HepG2 (cell line): ENCODE results near the gene CLIP2. TPM values are rescaled to one million over a fixed set of nuclear protein-coding genes. Genes with fewer than 3 reads are reported as not detected.

ENCODE experiments used
- ATAC-seq: fragments of 200-7000 bp; cut with Tn5 transposase; 3 replicates; pipeline ENCODE4 v1.9.1; 2020; ENCODE audit warnings: mild to moderate bottlenecking, moderate library complexity
- BruUV-seq: library from RNA; stranded (reverse); fragments of 400-500 nt; replicated peaks from 2 replicates; lab custom pipeline; 2021; lab: Mats Ljungman, UMichigan
- CTCF ChIA-PET: fragments of 300-600 bp; formaldehyde crosslinking; extraction: SDS; loops from one replicate; lab custom pipeline; 2021; ENCODE audit warnings: low total read pairs, inconsistent platforms, low intra/inter-chr PET ratio; lab: Yijun Ruan, JAX
- POLR2A ChIA-PET: fragments of 350-600 bp; sonication (Branson Sonifier 250); formaldehyde crosslinking; loops from one replicate; lab custom pipeline; 2020; ENCODE audit warnings: antibody characterized with exemption, inconsistent platforms; lab: Yijun Ruan, JAX
- DNase-seq: peaks from one replicate; pipeline ENCODE4 v3.0.0-alpha.2; 2015; ENCODE audit warnings: low spot score
- FAIRE-seq: peaks from 3 replicates; lab custom pipeline; 2011; peaks lifted over from hg19 to GRCh38; lab: Jason Lieb, UNC
- H2AFZ ChIP-seq: one replicate; pipeline ENCODE4 v1.6.1; 2011; ENCODE audit warnings: low read length, inconsistent platforms
- H3K27ac ChIP-seq: fragments of 300-600 bp; 3 replicates; pipeline ENCODE4 v1.8.0; 2011; ENCODE audit warnings: mixed run types, mild to moderate bottlenecking, mixed read lengths, low read length, inconsistent platforms; ENCODE audit not compliant: insufficient read depth; ENCODE audit errors: extremely low read length
- H3K27me3 ChIP-seq, 2 experiments: fragments of 200-600 bp in 1 of 2; 2 replicates in 1 of 2; 3 replicates in 1 of 2; pipeline versions ENCODE4 v1.6.0 to v1.8.0; 2011; ENCODE audit warnings: low read length in 2 of 2, mild to moderate bottlenecking in 2 of 2, moderate library complexity in 2 of 2, inconsistent platforms in 1 of 2; ENCODE audit not compliant: insufficient read depth in 2 of 2, control insufficient read depth in 1 of 2
- H3K36me3 ChIP-seq, 2 experiments: fragments of 200-600 bp in 1 of 2; replicated peaks in 1 of 2; 2 replicates in 1 of 2; 3 replicates in 1 of 2; pipeline versions ENCODE4 v1.5.1 to v1.8.0; 2011; ENCODE audit warnings: low read length in 2 of 2, inconsistent platforms in 1 of 2; ENCODE audit not compliant: insufficient read depth in 2 of 2, control insufficient read depth in 1 of 2
- H3K4me1 ChIP-seq: 2 replicates; pipeline ENCODE4 v1.5.1; 2012; ENCODE audit warnings: low read length, inconsistent platforms; ENCODE audit not compliant: insufficient read depth
- H3K4me2 ChIP-seq: 2 replicates; pipeline ENCODE4 v1.6.0; 2011; ENCODE audit warnings: low read depth, low read length, inconsistent platforms
- H3K4me3 ChIP-seq, 3 experiments: fragments of 200-600 bp in 1 of 3; sonication (generic), shearing (Covaris generic) in 1 of 3; replicated peaks in 1 of 3; 2 replicates each; pipeline ENCODE4 v1.5.1; 2011 to 2016; ENCODE audit warnings: low read length in 3 of 3, inconsistent platforms in 2 of 3, low read depth in 2 of 3, mild to moderate bottlenecking in 2 of 3, control low read depth in 1 of 3, mixed read lengths in 1 of 3; ENCODE audit not compliant: insufficient read depth in 1 of 3
- H3K79me2 ChIP-seq: one replicate; pipeline ENCODE4 v1.6.1; 2011; ENCODE audit warnings: low read length, inconsistent platforms; ENCODE audit not compliant: insufficient read depth
- H3K9ac ChIP-seq: 2 replicates; pipeline ENCODE4 v1.6.0; 2011; ENCODE audit warnings: mild to moderate bottlenecking, low read depth, low read length, inconsistent platforms; ENCODE audit not compliant: insufficient read depth
- H3K9me3 ChIP-seq: 2 replicates; pipeline ENCODE4 v1.5.1; 2012; ENCODE audit warnings: mild to moderate bottlenecking, low read length
- H4K20me1 ChIP-seq: 2 replicates; pipeline ENCODE4 v1.6.0; 2011; ENCODE audit warnings: inconsistent platforms, mild to moderate bottlenecking, low read length, moderate library complexity; ENCODE audit not compliant: insufficient read depth
- HIVEP1 ChIP-seq: sonication (generic); formaldehyde crosslinking; IDR thresholded peaks from 2 replicates; pipeline ENCODE4 v1.4.0; 2020; ENCODE audit warnings: mild to moderate bottlenecking, missing genetic modification reagents
- IKZF4 ChIP-seq: sonication (generic); formaldehyde crosslinking; IDR thresholded peaks from 2 replicates; pipeline ENCODE4 v1.5.1; 2020; ENCODE audit warnings: borderline replicate concordance, mild to moderate bottlenecking, low read depth, missing genetic modification reagents; ENCODE audit errors: not compliant biosample characterization
- SMAD9 ChIP-seq: sonication (generic); formaldehyde crosslinking; IDR thresholded peaks from 2 replicates; pipeline ENCODE4 v1.5.1; 2020; ENCODE audit warnings: mild to moderate bottlenecking, missing genetic modification reagents
- SP4 ChIP-seq: sonication (generic); formaldehyde crosslinking; IDR thresholded peaks from 2 replicates; pipeline ENCODE4 v1.8.1; 2023; ENCODE audit warnings: mild to moderate bottlenecking, missing genetic modification reagents
- TOE1 ChIP-seq: sonication (generic); formaldehyde crosslinking; IDR thresholded peaks from 2 replicates; pipeline ENCODE4 v1.4.0; 2020; ENCODE audit warnings: mild to moderate bottlenecking, missing genetic modification reagents
- ZNF3 ChIP-seq: IDR thresholded peaks from 2 replicates; pipeline ENCODE4 v1.7.0; 2017; ENCODE audit warnings: inconsistent platforms
- ZNF563 ChIP-seq: sonication (generic); formaldehyde crosslinking; IDR thresholded peaks from 2 replicates; pipeline ENCODE4 v1.8.0; 2022; ENCODE audit warnings: mild to moderate bottlenecking, moderate library complexity, missing genetic modification reagents
- ZNF572 ChIP-seq: sonication (generic); formaldehyde crosslinking; IDR thresholded peaks from 2 replicates; pipeline ENCODE4 v1.5.1; 2020; ENCODE audit warnings: mild to moderate bottlenecking, missing genetic modification reagents
- ZNF605 ChIP-seq: sonication (generic); formaldehyde crosslinking; IDR thresholded peaks from 2 replicates; pipeline ENCODE4 v1.8.0; 2022; ENCODE audit warnings: mild to moderate bottlenecking, missing genetic modification reagents
- ZSCAN12 ChIP-seq: sonication (generic); formaldehyde crosslinking; IDR thresholded peaks from 2 replicates; pipeline ENCODE4 v1.9.0; 2021; ENCODE audit warnings: mild to moderate bottlenecking, missing genetic modification reagents
- WGBS: methylation state at CpG from one replicate; pipeline ENCODE4 v1.1.6; 2017; ENCODE audit warnings: low lambda C conversion rate; 5-methylcytosine and 5-hydroxymethylcytosine counted together
- in situ Hi-C: cut with HindIII; loops from 2 replicates; pipeline ENCODE4 v1.10.0; 2017; ENCODE audit warnings: low pct_unique_long_range_greater_than_20kb; ENCODE audit not compliant: extremely low pct_ligation_motif_present
- intact Hi-C: fragments of 100-400 bp; cut with micrococcal nuclease; formaldehyde crosslinking; loops from one replicate; pipeline ENCODE4 v1.10.0; 2022; ENCODE audit not compliant: unreplicated experiment
- polyA plus RNA-seq, 8 experiments: library from polyadenylated mRNA; depleted of rRNA in 3 of 8; stranded (reverse) in 7 of 8; unstranded in 1 of 8; fragments of >200 nt; fragmentation: Illumina TruSeq in 4 of 8; extraction: Trizol in 4 of 8; gene quantifications; 2 replicates each; pipeline versions ENCODE4 v1.2.1 to v1.2.3, GENCODE V29; 2011 to 2016; ENCODE audit warnings: low read depth in 4 of 8, missing spikeins in 1 of 8, mixed read lengths in 1 of 8; ENCODE audit not compliant: insufficient read depth in 1 of 8
- total RNA-seq, 5 experiments: library from RNA; depleted of rRNA; stranded (reverse); fragments of >200 nt; fragmentation: Illumina TruSeq; extraction: Trizol; gene quantifications; 2 replicates each; pipeline ENCODE4 v1.2.3, GENCODE V29; 2016; ENCODE audit warnings: low read depth in 1 of 5
- TF ChIP-seq, protein P1 (sequence below): sonication (generic); formaldehyde crosslinking; IDR thresholded peaks from 2 replicates; pipeline ENCODE4 v1.4.0; 2020; ENCODE audit warnings: mild to moderate bottlenecking, missing genetic modification reagents
- TF ChIP-seq, protein P2 (sequence below): sonication (generic); formaldehyde crosslinking; IDR thresholded peaks from 2 replicates; pipeline ENCODE4 v1.4.0; 2020; ENCODE audit warnings: missing genetic modification reagents
- TF ChIP-seq, protein P3 (sequence below): sonication (generic); formaldehyde crosslinking; IDR thresholded peaks from 2 replicates; pipeline ENCODE4 v1.5.0; 2020; ENCODE audit warnings: mild to moderate bottlenecking, missing genetic modification reagents
- TF ChIP-seq, protein P4 (sequence below): sonication (generic); formaldehyde crosslinking; IDR thresholded peaks from 2 replicates; pipeline ENCODE4 v1.4.0; 2020; ENCODE audit warnings: missing genetic modification reagents, borderline replicate concordance

CLIP2 gene
- total and polyA plus RNA-seq, 2 of the 13 experiments (the other 11 are each of a cell fraction or from before 2014, with no cell fraction given): 6.5 to 17.4 TPM

DNA sequence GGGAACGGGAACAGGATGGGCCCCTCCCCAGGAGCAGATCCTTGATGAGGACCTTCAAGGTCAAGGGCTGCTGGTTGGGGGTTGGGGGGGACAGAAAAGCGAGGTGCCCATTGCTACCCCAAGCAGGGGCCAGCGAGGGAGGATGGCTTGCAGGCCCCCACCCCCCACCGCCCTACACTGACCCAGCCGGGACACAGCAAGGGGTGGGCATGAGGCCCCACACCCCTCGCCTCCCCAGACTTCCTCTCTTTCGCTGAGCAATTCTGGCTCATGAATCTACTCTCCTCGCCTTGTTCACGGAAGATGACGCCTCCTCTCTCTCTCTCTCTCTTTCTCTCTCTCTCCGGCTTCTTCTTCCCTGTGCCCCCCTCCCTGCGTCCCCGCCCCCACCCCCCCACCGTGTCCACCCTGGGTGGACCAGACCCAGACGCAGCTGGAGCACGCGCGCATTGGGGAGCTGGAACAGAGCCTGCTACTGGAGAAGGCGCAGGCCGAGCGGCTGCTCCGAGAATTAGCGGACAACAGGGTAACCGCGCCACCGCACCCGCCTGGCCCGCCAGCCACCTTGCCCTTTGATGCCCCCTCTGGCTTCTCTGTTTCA, 83.4 kb downstream of the CLIP2 start:
- no peak for ATAC-seq
- DNase-seq: no peak
- in situ Hi-C loops: no loop called here
- Histone ChIP-seq H2AFZ (no peak overlapping the region), H3K9ac (no peak overlapping the region), H4K20me1 (no peaks in the 10 kb centered on the region), H3K9me3 (no peaks in the 10 kb centered on the region), H3K4me1 (no peaks in the 10 kb centered on the region), H3K36me3 (peaks cover 4 to 17% of the 10 kb centered on the region in 2 experiments; a peak in 3 of 5 replicates), H3K4me2 (no peak overlapping the region), H3K79me2 (no peaks in the 10 kb centered on the region), H3K27ac (no peak overlapping the region), H3K27me3 (no peaks in the 10 kb centered on the region), H3K4me3 (no peak overlapping the region)
- POLR2A ChIA-PET: no interaction called here
- TF ChIP-seq, protein P1, sequence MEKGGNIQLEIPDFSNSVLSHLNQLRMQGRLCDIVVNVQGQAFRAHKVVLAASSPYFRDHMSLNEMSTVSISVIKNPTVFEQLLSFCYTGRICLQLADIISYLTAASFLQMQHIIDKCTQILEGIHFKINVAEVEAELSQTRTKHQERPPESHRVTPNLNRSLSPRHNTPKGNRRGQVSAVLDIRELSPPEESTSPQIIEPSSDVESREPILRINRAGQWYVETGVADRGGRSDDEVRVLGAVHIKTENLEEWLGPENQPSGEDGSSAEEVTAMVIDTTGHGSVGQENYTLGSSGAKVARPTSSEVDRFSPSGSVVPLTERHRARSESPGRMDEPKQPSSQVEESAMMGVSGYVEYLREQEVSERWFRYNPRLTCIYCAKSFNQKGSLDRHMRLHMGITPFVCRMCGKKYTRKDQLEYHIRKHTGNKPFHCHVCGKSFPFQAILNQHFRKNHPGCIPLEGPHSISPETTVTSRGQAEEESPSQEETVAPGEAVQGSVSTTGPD (CRISPR knock-in tag): no peak
- no peak for TF ChIP-seq HIVEP1
- no peak for TF ChIP-seq ZNF605
- no peak for TF ChIP-seq ZSCAN12
- TF ChIP-seq TOE1 (CRISPR knock-in tag): no peak
- TF ChIP-seq, protein P2, sequence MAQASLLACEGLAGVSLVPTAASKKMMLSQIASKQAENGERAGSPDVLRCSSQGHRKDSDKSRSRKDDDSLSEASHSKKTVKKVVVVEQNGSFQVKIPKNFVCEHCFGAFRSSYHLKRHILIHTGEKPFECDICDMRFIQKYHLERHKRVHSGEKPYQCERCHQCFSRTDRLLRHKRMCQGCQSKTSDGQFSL (CRISPR knock-in tag): no peak
- TF ChIP-seq, protein P3, sequence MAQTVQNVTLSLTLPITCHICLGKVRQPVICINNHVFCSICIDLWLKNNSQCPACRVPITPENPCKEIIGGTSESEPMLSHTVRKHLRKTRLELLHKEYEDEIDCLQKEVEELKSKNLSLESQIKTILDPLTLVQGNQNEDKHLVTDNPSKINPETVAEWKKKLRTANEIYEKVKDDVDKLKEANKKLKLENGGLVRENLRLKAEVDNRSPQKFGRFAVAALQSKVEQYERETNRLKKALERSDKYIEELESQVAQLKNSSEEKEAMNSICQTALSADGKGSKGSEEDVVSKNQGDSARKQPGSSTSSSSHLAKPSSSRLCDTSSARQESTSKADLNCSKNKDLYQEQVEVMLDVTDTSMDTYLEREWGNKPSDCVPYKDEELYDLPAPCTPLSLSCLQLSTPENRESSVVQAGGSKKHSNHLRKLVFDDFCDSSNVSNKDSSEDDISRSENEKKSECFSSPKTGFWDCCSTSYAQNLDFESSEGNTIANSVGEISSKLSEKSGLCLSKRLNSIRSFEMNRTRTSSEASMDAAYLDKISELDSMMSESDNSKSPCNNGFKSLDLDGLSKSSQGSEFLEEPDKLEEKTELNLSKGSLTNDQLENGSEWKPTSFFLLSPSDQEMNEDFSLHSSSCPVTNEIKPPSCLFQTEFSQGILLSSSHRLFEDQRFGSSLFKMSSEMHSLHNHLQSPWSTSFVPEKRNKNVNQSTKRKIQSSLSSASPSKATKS: no peak
- TF ChIP-seq SMAD9 (CRISPR knock-in tag): no peak
- TF ChIP-seq ZNF563 (CRISPR knock-in tag): no peak
- no peak for TF ChIP-seq ZNF3
- TF ChIP-seq, protein P4, sequence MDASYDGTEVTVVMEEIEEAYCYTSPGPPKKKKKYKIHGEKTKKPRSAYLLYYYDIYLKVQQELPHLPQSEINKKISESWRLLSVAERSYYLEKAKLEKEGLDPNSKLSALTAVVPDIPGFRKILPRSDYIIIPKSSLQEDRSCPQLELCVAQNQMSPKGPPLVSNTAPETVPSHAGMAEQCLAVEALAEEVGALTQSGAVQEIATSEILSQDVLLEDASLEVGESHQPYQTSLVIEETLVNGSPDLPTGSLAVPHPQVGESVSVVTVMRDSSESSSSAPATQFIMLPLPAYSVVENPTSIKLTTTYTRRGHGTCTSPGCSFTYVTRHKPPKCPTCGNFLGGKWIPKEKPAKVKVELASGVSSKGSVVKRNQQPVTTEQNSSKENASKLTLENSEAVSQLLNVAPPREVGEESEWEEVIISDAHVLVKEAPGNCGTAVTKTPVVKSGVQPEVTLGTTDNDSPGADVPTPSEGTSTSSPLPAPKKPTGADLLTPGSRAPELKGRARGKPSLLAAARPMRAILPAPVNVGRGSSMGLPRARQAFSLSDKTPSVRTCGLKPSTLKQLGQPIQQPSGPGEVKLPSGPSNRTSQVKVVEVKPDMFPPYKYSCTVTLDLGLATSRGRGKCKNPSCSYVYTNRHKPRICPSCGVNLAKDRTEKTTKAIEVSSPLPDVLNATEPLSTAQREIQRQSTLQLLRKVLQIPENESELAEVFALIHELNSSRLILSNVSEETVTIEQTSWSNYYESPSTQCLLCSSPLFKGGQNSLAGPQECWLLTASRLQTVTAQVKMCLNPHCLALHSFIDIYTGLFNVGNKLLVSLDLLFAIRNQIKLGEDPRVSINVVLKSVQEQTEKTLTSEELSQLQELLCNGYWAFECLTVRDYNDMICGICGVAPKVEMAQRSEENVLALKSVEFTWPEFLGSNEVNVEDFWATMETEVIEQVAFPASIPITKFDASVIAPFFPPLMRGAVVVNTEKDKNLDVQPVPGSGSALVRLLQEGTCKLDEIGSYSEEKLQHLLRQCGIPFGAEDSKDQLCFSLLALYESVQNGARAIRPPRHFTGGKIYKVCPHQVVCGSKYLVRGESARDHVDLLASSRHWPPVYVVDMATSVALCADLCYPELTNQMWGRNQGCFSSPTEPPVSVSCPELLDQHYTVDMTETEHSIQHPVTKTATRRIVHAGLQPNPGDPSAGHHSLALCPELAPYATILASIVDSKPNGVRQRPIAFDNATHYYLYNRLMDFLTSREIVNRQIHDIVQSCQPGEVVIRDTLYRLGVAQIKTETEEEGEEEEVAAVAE (CRISPR knock-in tag): no peak
- no peak for TF ChIP-seq IKZF4 (CRISPR knock-in tag)
- TF ChIP-seq ZNF572: no peak
- no peak for TF ChIP-seq SP4 (CRISPR knock-in tag)
- no TSS peak for BruUV-seq
- CTCF ChIA-PET: no interaction called here
- FAIRE-seq: no peak
- WGBS: 95% methylated on average over 25 of the region's 28 CpGs
- intact Hi-C loops: no loop called here
